C4-2B (cell line): ENCODE results near the gene NHERF2.

ENCODE experiments used
- H3K27ac ChIP-seq: fragments of 450-650 bp; 2 replicates; pipeline ENCODE4 v1.5.1; 2017
- ZFX ChIP-seq: fragments of 450-650 bp; IDR thresholded peaks from 2 replicates; pipeline ENCODE4 v1.6.1; 2017
- TF ChIP-seq, protein P1 (sequence below): fragments of 450-650 bp; conservative IDR thresholded peaks from 2 replicates; pipeline ENCODE4 v1.5.1; 2017; ENCODE audit warnings: mild to moderate bottlenecking

NHERF2 gene

DNA sequence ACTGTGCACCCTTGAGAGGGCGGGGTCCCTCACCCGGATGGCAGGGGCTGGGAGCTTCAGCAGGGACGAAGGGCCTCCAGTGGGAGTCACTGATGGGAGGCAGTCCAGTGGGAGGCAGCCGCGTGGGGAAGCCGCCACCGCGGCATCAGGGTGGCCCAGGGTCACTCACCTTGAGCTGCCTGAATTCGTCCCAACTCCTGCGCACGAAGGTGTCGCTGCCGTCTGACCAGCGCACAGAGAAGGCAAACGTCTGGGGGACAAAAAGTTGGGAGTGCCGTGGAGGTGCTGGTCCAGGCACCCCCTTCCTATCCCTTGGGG lies 46.0 kb upstream of the NHERF2 start:
- no peak overlapping the region for H3K27ac ChIP-seq
- TF ChIP-seq ZFX = no peak
- TF ChIP-seq, protein P1, sequence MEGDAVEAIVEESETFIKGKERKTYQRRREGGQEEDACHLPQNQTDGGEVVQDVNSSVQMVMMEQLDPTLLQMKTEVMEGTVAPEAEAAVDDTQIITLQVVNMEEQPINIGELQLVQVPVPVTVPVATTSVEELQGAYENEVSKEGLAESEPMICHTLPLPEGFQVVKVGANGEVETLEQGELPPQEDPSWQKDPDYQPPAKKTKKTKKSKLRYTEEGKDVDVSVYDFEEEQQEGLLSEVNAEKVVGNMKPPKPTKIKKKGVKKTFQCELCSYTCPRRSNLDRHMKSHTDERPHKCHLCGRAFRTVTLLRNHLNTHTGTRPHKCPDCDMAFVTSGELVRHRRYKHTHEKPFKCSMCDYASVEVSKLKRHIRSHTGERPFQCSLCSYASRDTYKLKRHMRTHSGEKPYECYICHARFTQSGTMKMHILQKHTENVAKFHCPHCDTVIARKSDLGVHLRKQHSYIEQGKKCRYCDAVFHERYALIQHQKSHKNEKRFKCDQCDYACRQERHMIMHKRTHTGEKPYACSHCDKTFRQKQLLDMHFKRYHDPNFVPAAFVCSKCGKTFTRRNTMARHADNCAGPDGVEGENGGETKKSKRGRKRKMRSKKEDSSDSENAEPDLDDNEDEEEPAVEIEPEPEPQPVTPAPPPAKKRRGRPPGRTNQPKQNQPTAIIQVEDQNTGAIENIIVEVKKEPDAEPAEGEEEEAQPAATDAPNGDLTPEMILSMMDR = no peak

DNA sequence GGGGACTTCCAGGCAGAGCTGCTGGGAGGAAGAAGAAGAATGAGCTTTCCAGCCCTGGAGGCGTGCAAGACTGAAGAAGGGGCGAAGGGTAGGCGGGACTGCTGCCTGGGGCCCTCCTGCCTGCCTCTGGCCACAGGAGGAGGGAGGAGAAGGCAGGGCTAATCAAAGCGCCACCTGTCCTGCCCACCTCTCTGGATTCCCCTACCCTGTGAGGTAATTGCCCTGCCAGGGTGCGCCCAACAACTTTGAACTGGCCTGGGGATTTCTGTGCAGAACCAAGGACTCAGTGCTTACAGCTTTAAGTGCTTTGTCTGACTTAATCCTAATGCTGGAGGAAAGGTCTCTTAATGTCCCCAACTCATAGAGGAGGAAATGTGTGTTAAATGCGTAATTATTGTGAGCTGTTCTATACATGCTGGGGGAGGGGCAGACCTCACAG lies 45.3 kb upstream of the NHERF2 start, which contains the start of gene NOXO1:
NOXO1 (minus strand) TSS at position 72 of the 439 bp plus-strand sequence. CDS start 290 bp downstream, outside the sequence.
- no peak within 1 kb of the TSS for H3K27ac ChIP-seq
- TF ChIP-seq, protein P1 = no peak
- no peak for TF ChIP-seq ZFX

DNA sequence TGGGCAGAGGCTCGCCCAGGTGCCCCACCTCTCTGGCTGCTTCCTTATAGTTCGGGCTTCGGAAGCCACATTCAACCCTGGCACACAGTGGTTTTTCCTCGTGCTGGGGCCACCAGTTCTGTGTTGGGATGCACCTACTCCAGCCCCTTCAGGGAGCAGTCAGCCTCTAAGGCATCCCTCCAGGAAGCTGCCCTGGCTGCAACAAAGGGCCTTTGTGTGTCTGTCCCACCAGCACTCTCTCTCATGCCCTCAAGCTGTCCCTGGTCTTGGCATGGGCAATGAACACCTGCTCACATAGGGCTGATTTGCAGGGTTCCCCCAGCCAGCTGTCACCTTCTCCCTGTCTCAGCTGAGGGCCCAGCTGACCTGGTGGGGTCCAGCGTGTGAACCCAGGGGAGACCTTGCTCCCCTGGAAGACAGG lies 44.7 kb upstream of the NHERF2 start:
- H3K27ac ChIP-seq = no peak overlapping the region
- TF ChIP-seq, protein P1 = no peak
- no peak for TF ChIP-seq ZFX

DNA sequence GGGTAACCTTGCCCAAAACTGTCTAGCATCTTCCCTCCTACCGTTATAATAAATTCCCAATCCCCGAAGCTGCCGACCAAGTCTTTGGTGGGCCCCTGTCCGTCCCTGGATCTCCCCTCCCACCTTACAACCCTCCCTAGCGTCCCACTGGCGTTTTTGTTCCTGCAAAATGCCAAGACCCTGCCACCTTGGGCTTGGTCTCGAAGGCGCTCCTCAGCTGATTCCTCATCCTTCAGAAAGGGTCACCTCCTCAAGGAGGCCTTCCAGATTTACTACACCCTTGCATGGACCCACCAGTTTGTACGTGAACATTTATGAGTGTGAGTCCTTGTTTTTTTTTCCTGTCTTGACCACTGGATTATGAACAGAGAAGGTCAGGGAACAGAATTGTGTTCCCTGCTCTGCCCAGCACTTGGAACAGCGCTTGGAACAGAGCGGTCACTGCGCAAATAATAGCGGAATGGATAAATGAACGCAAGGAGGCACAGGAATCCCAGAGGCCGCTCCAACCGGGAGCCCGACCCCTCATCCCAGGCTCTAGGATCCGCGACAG lies 43.6 kb upstream of the NHERF2 start:
- no peak for TF ChIP-seq ZFX
- TF ChIP-seq, protein P1 = no peak
- peak overlapping the region; percentile 90 for H3K27ac ChIP-seq

DNA sequence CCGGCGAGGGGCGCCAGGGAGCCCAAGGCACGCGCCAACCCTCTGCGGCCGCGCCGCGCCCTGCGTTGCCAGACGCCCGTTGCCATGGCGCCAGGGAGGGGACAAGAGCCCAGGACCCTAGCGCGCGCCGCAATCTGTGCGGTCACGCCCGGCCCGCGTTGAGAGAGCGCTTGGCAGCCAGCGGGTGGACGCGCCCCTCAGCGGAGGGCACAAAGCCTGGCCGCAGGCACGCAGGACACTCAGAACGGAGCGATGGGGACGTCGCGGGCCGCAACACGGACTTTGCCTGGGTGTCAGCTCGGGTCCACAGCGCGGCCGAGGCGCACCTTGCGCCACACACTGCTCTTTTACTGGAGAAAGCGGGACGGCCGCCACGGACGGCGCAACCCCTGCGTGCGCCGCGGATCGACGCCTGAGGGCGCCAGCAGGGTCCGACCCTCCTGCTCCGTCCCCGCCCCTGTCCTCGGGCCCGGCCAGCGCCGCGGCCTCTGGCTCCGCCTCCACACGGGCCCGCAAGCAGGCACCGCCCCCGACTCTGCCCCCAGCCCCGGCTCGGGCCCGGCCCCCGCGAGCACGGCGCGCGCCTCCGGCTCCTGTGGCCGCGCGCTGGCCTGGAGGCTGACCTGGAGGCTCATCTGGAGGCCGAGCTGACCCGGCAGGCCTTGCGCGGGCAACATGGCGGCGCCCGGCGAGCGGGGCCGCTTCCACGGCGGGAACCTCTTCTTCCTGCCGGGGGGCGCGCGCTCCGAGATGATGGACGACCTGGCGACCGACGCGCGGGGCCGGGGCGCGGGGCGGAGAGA lies 43.0 kb upstream of the NHERF2 start, which contains the start of gene GFER:
GFER (plus strand) TSS at position 650 of the 803 bp plus-strand sequence; CDS start at position 676, 26 bp downstream.
- peak within 1 kb of the TSS; percentile 90 for H3K27ac ChIP-seq
- no peak for TF ChIP-seq ZFX
- TF ChIP-seq, protein P1 = peak; percentile 73

DNA sequence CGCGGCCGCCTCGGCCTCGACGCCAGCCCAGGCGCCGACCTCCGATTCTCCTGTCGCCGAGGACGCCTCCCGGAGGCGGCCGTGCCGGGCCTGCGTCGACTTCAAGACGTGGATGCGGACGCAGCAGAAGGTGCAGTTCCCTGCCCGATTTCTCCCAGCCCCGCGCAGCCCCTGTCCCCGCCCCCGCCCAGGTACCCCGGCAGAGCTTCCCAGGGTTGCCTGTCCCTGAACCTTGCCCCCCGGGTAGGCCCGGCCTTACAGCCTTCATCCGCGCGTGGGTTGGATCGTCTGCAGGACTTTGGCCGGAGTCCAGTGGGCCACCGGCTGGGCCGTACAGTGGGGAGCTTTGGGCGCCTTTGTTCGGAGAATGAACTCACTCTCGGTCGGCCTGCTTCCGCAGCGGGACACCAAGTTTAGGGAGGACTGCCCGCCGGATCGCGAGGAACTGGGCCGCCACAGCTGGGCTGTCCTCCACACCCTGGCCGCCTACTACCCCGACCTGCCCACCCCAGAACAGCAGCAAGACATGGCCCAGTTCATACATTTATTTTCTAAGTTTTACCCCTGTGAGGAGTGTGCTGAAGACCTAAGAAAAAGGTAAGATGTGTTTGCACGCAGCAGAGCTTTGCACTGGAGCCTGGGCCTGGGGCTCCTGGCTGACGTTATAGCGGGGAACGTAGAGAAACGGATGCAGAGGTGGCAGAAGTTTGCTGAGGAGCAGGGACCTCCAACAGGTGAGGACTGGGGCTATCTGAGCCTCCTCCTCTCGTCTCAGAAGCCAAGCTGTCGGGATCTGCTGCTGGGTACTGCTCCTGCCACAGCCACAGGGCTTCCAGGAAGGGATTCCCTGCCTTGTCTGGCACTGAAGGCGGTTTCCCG lies 42.1 kb upstream of the NHERF2 start:
- peak overlapping the region; percentile 90 for H3K27ac ChIP-seq
- TF ChIP-seq ZFX = peak; percentile 96
- TF ChIP-seq, protein P1 = no peak
